GM18519 (cell line): ENCODE results near the gene NFAT5.
"Not testable (repeated sequence)": the region's sequence is repeated elsewhere in the genome, so short reads cannot be mapped to it uniquely, and the experiment has no call there.

Experiments
- ATAC-seq: cut with Tn5 transposase; IDR thresholded peaks from one replicate; pipeline ENCODE4 v1.9.1; 2021; ENCODE audit warnings: mild to moderate bottlenecking, moderate library complexity; ENCODE audit not compliant: unreplicated experiment, low FRiP score

The NFAT5 gene

DNA sequence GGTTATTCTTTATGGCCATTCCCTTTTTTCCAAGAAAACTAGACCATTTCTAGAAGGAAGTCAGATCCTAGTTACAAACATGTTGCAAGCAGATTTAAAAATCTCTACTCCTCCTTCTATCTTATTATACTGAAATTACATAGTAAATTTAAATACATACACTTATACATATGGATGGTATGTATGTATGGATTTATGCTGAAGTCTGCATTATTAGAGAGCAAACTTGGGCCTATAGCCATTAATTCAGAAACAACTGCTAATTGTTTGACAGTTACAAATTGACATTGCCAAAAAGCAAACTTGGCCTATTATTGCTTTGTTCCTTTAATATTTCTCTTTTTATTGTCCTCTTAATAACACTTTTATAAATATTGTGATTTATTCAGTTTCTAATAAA, 67.1 kb downstream of the NFAT5 start:
- ATAC-seq: no peak

DNA sequence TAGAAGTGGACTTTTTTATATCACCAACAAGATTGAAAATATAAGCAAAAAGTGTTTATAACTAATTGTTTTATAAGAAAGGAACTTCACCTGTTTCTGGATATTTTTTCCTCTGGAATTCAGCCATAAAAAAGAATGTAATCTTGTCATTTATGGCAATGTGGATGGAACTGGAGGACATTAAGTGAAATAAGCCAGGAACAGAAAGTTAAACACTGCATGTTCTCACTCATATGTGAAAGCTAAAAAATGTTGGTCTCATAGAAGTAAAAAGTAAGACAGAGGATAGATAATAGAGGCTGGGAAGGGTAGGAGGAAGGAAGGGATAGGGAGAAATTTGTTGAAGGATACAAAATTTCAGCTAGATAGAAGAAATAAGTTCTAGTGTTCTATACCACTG, 67.6 kb downstream of the NFAT5 start:
- no peak for ATAC-seq

DNA sequence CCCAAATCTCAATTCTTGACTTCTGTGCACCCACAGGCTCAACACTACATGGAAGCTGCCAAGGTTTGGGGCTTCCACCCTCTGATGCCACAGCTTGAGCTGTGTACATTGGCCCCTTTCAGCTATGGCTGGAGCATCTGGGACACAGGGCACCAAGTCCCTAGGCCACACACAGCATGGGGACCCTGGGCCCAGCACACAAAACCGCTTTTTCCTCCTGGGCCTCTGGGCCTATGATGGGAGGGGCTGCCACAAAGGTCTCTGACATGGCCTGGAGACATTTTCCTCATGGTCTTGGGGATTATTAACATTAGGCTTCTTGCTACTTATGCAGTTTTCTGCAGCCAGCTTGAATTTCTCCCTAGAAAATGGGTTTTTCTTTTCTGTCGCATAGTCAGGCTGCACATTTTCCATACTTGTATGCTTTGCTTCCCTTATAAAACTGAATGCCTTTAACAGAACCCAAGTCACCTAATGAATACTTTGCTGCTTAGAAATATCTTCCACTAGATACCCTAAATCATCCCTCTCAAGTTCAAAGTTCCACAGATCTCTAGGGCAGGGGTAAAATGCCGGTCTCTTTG, 70.9 kb downstream of the NFAT5 start:
- ATAC-seq: not testable (repeated sequence)

DNA sequence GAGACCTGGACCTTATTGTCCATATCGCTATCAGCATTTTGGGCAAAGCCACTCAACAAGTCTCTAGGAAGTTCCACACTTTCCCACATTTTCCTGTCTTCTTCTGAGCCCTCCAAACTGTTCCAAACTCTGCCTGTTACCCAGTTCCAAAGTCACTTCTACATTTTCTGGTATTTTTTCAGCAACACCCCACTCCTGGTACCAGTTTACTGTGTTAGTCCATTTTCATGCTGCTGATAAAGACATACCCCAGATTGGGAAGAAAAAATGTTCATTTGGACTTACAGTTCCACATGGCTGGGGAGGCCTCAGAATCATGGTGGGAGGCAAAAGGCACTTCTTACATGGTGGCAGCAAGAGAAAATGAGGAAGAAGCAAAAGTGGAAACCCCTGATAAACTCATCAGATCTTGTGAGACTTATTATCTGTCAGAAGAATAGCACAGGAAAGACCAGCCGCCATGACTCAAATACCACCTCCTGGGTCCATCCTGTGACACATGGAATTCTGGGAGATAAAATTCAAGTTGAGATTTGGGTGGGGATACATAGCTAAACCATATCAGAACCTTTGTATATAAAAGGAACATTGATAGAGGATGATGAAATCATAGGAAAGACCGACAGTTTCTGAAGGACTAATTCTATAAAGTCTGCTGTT, 71.6 kb downstream of the NFAT5 start:
- not testable (repeated sequence) for ATAC-seq

DNA sequence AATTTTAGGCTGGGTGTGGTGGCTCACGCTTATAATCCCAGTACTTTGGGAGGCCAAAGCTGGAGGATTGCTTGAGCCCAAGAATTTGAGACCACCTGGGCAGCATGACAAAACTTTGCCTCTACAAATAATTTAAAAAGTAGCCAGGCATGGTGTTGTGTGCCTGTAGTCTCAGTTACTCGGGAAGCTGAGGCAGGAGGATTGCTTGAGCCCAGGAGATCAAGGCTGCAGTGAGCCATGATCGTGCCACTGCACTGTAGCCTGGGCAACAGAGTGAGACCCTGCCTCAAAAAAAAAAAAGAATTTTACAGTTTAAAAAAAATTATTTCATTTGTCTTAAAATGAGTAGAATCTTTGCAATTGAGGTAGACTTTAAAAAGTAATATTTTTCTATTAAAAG, 78.2 kb downstream of the NFAT5 start:
- not testable (repeated sequence) for ATAC-seq

DNA sequence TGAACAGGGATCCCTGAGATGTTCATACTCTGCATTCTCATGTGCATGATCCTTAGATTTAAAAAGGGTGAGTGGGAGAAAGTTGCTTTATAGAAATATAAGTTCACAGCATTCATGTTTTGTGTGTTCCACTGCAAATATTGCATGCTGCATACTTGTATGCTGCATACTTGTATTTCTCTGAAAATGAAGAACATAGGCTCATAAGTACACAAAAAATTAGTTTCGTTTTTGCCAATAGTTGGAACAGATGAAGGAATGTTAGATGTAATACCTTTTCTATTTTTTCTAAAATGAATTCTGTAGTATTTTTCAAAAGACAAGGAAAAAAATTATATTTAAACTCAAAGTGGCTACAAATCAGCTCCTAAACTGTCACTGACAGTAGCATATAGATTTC, 79.0 kb downstream of the NFAT5 start:
- no peak for ATAC-seq

DNA sequence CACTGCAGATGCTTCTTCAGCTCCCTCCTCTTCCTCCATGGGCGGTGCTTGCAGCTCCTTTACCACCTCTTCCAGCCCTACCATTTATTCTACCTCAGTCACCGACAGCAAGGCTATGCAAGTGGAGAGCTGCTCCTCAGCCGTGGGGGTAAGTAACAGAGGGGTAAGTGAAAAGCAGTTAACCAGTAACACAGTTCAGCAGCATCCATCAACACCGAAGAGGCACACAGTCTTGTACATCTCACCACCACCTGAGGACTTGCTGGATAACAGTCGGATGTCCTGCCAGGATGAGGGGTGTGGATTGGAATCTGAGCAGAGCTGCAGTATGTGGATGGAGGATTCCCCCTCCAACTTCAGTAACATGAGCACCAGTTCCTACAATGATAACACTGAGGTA, 81.3 kb downstream of the NFAT5 start:
- no peak for ATAC-seq

DNA sequence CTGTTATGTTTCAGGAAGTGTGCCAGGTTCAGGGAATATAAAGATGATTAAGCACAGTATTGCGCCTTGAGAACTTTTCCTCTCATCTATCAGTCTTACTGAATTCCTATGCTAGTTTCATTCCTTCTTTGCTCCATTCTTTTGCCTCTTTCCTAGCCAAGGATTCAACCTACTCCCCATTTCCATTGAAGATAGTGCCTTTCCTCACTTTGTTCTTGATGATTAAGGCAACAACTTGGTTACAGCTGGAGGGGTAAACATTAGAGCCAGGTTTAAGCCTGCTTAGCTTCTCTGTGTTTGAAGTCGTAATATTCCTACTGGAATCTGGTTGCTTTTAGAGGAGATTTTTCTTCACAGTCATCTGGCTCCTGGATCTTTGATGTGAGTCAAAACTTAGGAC, 85.5 kb downstream of the NFAT5 start:
- no peak for ATAC-seq

DNA sequence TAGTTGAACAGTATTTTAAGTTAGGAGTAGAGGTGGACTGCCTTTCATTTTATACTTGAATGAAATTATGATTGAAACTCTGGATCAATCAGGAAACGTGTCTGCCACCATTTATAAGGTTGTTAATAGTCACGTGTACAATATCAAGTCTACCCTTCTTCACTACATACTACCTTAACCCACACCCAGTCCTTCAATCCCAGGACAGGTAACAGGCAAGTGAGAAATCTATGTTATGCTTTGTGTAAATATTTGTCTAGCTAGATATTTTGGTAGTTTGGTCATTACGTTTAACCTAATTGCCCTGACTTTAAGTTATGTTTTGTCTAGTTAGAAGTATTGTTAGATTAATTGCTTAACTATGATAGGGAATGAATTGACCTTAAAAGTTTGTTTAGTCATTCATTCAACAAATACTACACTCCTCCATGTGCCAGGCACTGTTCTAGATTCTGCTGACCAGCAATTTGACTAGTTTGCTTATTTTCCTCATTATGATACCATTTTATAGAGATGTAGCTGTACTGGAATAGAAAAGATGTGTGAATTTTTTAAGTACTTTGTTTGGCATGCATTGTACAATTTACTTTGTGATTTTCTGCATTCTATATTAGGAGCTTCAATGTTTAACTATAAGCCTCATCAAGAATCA, 88.6 kb downstream of the NFAT5 start:
- no peak for ATAC-seq

DNA sequence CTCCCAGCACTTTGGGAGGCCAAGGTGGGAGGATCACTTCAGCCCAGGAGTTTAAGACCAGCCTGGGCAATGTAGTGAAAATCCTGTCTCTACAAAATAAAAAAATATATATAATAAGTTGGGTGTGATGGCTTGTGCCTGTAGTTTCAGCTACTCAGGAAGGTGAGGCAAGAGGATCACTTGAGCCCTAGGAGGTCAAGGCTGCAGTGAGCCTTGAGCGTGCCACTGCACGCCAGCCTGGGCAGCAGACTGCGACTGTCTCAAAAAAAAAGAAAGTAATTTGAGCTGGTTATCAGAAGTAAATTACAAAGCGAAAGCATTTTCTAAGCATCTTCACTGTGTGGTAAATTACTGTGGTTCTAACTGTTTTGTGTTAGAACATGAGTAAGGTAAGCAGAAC, 94.4 kb downstream of the NFAT5 start:
- ATAC-seq: no peak

DNA sequence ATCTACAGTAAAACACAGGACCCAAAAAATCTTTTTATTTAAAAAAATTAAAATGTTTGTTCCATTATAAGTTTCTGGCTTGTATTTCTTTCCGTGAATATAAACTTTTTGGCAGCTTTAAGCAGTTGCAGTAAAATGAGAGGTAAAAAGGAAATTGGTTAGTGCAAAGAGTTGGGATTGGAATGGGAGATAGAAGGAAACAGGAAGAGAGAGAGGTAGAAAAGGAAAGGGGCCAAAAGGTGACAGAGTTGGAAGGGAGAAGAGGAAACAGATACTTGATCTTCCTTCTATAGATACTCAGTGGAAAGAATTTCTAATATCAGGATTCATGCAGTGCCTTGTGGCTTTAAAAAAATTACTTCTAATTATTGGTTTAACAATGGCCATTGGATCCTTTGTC, 97.1 kb downstream of the NFAT5 start:
- no peak for ATAC-seq

DNA sequence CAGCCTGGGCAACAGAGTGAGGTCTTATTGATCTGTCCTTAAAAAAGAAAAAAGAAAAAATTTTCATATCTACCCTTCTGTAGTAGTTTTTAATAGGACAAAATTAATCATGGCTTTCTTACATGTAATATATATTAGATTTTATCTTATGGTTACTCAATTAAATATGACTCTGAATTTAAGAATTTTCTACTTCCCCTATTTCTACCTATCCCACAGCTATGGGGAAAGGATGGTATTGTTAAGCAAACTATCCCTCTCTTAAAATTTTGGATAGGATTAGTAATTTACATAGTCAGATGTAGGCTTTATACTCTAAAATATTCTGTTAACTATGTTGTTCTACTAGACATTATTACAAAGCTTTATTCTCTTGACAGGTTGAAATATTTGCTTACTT, 98.1 kb downstream of the NFAT5 start:
- no peak for ATAC-seq

DNA sequence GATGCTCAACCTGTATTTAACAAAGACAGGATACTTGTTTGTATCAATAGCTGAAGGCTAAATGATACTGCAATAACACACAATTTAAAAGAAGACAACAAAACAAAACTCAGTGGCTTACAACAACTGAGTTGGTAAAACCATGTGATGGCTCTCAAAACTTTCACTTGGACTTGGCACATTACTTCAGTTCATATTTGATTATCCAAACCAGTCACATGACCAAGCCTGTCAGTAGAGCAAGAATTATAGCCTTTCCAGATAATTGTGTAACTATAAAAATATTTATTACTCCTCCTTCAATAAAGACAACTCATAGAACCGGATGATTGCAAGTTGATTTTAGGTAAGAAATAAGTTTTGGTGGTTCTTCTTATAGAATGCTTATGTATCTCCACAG, 103.8 kb downstream of the NFAT5 start:
- no peak for ATAC-seq

DNA sequence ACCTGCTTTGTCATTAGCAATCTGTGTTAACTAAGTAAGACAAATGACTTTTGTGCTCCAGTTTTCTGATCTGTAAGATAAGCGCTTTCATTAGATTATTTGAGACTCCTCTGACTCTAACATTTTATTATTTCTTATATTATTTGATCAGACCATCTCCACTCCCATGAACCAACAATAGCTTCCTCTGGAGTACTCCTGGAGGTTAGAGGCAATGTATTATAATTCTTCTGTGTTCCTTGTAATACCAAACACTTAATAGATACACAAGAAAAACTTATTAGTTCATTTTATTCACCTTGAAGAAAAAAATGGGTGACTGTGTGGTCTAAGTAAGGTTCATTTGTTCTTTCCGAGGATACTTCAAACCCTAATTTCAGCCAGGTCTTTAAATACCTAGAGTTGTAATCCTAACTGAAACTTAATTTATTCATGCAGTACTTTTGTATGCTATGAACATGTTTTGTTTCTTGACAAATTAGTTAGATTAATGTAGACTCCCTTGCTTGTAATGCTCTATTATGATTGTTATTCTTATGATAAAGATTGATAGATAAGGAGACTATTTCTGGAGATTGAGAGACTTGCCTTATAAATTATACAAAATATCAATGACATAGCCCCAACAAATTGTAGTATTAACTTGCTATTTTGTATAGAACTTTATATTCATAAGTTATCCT, 106.7 kb downstream of the NFAT5 start:
- ATAC-seq: no peak

DNA sequence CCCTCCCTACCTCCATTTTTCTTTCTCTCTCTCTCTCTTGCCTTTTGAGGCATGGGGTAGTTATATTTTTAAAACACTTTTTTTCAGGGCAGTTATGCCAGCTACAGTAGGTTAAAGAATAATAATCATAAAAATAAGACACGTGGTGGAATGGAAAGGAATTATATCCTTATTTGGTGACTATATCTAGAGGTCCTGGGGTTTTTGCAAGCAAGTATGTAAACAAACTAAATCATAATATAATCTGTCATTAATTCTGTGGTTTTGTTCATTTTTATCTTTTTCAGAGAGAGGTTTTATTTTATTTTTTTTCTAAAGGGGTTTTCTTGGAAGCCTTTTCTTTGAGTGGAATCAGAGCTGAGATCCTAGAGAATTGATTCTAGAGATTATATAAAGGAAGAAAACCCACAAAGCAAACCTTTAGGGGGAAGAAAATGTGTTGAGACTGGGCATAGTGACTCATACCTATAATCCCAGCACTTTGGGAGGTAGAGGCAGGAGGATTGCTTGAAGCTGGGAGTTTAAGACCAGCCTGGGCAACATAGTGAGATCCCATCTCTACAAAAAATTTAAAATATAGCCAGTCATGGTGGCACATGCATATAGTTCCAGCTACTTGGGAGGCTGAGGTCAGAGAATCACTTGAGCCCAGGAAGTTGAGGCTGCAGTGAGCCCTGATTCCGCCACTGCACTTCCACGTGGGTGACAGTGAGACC, 107.4 kb downstream of the NFAT5 start:
- no peak for ATAC-seq

DNA sequence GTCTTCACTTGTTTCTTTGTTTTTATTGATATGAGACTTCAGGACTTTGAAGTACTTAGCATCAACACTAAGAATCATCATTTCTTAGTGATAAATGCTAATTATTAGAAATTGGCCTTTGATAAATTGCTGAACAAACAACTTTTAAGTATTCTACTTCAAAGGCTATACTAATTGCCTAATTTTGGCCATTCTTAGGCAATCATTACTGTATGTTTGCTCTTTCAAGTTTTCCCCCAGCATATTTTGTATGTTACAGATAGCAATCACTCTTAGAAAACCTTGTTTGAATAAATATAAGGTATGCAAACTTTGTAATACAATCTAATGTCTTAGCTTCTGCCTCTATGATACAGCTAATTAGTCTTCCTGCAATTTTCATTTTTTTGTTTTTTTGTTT, 114.6 kb downstream of the NFAT5 start:
- ATAC-seq: no peak

DNA sequence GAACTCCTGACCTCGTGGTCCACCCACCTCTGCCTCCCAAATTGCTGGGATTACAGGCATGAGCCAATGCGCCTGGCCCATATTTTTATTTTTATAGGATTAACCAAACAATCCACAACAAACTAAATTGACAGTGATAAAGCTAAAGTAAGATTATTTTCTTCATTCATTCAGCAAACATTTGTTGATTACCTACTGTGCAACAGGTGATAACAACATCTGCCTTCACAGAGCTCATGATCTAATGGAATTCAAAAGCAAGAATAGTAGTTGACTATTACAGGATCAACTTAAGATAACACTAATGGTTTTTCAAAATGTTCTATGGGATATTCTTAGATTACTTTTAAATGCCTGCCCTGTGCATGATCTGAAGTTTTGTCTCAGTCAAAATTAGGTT, 122.8 kb downstream of the NFAT5 start:
- ATAC-seq: no peak

DNA sequence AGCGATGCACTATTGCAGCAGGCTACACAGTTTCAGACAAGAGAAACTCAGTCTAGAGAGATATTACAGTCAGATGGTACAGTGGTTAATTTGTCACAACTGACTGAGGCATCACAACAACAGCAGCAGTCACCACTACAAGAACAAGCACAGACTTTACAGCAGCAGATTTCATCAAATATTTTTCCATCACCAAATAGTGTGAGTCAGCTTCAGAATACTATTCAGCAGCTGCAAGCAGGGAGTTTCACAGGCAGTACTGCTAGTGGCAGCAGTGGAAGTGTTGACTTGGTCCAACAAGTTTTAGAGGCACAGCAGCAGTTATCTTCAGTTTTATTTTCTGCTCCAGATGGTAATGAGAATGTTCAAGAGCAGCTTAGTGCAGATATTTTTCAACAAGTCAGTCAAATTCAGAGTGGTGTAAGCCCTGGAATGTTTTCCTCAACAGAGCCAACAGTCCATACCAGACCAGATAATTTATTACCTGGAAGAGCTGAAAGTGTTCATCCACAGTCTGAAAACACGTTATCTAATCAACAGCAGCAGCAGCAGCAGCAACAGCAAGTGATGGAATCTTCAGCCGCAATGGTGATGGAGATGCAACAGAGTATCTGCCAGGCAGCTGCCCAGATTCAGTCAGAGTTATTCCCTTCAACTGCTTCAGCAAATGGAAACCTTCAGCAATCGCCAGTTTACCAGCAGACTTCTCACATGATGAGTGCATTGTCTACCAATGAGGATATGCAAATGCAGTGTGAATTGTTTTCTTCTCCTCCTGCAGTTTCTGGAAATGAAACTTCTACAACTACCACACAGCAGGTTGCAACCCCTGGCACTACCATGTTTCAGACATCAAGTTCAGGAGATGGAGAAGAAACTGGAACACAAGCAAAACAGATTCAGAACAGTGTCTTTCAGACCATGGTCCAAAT, 126.5 kb downstream of the NFAT5 start:
- no peak for ATAC-seq

DNA sequence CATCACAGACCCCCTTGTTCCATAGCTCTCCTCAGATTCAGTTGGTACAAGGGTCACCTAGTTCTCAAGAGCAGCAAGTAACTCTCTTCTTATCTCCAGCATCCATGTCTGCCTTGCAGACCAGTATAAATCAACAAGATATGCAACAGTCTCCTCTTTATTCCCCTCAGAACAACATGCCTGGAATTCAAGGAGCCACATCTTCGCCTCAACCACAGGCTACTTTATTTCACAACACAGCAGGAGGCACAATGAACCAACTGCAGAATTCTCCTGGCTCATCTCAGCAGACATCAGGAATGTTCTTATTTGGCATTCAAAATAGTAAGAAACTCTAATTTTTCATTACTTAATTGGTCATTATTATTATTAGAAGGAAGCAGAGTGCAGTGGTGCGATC, 128.2 kb downstream of the NFAT5 start:
- ATAC-seq: no peak

DNA sequence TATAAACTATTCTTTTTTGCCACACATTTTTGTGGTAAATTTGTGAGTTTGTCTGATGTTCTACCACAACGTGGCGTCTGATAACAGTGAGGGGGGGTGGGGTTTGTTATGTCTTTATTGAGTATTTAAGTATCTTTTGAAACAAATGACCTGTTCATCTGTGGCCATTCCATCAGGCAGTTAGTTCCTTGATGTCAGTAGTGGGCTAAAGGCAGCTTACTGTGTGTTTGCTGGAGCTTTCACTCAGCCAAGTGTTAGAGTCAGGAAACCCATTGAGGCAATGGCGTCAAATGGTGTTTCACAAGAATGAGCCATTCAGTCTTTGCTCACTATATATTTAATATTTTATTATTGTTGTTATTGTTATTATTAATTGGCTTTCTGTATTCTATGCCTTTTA, 132.6 kb downstream of the NFAT5 start:
- ATAC-seq: no peak
